CD4-positive, alpha-beta T cell treated with Interferon alpha-2 for 1 hour (primary cell): Measurements from ENCODE around the gene DSPP.
A peak's percentile ranks its signal among the peaks of the same experiment; 100 is the strongest.
"Not testable (repeated sequence)": the region's sequence is repeated elsewhere in the genome, so short reads cannot be mapped to it uniquely, and the experiment has no call there.

Source experiments
- DNase-seq, 2 donors: peaks; one replicate each; pipeline ENCODE4 v3.0.0-alpha.2; 2020 to 2022

Gene DSPP

DNA sequence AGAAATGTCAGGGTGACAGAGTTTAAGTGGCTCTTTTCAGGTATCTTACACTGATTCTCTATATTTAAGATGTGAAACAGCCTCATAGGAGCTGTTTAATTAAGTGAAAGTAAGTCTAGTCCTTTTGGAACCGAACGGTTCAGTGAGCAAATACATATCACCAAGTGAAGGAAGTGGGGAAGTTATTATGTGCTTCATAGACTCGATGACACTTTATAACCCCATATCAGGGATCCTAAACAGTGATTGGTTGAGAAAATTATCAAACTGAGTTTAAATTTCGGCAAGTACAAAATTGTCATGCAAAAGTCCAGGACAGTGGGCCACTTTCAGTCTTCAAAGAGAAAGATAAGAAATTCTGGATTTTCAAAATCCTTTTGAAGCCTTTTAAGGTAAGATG, at the start of gene DSPP:
Gene DSPP (plus strand): TSS at position 301 of the 400 bp plus-strand sequence. CDS start 2,380 bp downstream, outside the sequence.
- no peak for DNase-seq

DNA sequence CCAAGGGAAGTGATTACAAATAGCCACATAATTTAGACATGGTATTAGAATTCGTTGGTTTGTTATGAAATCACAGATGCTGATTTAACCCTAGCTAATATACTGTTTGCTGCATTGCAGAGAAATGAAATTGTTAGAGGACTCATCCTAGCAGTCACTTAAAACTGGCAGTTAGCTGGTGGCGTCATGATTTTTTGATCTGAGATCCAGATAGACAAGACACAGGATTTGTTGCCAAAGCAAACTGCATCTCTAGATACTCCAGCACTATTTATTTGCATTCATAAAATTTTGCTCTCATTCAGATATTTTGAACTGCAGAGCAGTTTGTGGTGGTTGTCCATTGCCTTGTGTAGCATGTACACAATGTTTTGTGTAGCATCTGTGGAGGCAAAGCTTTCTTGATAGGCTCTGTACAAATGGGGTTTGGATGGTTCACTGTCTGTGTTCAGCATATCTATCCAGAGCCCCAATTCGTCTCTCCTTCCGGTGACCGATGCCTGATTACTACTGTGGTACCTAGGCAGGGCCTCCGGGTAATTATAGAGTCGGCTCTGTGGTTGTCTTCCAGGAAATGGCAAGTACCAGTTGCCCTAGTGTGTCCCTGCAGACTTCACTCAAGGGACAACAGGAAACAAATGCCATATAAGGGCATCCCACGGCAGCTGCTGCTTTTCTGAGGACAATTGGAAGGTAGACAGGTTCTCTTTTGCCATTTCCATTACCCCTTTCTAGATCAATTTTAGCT, 49.1 kb upstream of the DSPP start:
- peak; percentile 61 to 75 for DNase-seq

DNA sequence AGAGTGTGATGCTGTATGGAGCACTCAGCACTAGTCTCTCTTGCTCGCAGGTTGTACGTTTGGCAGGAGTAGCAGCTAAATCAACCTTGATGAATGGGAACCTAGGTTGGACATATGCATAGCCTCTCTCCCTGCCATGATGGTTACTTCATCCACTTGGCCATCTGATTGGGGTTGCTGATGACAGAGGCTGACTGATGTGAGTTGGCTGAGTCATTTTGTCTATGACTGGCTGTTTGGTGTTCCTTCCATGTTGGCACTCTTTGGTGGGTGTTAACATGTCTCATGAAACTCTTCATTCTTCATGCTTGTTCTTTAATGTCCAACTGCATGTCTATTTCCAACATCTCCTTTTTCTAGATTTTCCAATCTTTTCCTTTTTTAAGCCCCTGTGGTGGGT, 47.5 kb upstream of the DSPP start:
- no peak for DNase-seq

DNA sequence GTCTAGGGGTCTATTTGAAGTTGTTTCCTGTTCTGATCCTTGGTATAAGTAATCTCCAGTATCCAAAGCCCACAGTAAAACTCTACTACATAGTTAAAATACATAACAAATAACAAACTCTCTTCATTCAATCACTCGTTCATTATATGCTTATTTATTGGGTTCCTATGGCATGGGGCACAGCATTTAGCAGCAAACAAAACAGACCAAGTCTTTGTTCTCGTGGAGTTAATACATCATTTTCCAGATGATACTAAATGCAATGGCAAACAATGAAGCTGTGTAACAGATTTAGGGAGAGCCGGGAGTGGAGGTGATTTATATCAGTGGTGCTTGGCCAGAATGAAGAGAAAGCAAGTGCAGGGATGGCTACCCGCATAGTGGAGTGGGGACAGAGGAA, 42.6 kb upstream of the DSPP start:
- no peak for DNase-seq

DNA sequence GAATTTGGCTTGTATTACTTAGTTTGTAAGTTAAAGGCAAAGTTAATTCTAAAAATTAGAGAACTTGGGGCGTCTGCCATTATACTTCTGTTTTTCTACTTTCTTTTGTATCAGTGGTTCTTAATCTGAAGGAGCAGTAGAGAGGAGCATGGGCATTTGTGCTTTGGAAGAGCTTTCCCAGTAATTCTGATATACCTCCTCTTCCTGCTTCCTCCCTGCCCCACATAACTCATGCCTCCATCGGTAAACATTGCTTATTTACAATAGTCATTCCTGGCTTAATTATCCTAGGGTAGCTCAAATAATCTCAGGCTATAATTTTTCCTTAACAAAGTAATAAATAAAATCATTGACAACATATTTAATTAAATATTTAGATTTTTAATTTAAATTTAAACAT, 42.1 kb upstream of the DSPP start:
- DNase-seq = no peak

DNA sequence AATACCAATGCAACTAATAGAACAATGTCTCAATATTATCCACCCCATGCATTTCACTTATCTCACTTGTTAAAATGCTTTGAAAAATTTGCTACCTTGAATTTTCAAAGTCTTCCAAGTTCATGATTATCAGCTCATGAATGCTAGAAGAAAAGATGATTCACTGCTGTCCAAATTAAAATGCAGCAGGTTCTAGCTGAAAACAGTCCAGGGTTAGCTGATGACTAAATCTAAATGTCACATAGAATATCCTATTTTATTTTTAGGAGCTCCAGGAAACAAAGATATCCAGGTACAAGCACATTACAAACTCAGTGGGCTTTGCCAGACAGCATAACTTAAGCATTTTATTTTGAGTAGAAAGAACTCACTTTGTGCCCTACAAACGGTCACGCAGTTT, 41.1 kb upstream of the DSPP start:
- no peak for DNase-seq

DNA sequence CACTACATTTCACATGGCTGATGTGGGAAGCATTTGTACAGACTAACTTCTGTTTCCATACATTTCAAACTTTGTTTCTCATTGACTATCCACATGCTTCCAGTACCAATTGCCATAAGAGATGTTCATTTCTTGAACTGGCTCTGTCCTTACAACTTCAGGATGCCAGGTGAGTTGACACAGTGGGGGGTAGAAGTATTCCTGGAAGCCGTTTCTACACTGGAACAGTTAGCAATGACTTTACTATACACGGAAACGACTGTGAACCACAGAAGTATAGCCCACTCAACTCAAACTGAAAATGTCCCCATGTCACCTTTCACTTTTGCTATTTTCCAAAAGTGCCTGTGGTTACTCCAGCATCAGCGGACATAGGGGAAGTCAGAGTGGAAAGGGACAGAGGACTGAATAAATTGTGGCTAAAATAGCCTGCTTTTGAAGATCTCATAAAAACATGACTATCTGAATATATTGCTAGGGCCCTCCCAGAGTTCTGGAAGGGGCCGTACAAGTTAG, 38.0 kb upstream of the DSPP start:
- no peak for DNase-seq

DNA sequence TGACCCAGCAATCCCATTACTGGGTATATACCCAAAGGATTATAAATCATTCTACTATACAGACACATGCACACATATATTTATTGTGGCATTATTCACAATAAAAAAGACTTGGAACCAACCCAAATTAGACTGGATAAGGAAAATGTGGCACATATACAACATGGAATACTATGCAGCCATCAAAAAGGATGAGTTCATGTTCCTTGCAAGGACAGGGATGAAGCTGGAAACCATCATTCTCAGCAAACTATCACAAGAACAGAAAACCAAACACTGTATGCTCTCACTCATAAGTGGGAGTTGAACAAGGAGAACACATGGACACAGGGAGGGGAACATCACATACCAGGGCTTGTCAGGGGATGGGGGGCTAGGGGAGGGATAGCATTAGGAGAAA, 34.0 kb upstream of the DSPP start:
- not testable (repeated sequence) for DNase-seq

DNA sequence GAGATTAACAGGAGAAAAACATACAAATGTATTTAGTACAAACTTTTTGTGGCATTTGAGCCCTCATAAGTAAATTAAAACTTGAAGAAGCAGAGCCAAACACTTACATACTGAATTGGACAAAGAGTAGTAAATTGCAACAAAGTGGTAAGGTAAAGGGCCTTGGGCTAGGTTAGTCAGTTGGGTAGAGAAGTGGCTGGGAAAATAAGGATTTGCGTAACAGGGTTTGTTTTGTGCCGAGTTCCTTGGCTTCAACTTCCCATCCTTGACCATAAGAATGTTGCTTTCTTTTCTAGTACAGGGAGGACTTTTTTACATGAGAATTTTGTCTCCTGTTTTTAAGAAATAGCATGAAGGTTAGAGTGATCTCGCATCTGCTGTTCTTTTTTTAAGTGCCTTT, 33.3 kb upstream of the DSPP start:
- DNase-seq = no peak

DNA sequence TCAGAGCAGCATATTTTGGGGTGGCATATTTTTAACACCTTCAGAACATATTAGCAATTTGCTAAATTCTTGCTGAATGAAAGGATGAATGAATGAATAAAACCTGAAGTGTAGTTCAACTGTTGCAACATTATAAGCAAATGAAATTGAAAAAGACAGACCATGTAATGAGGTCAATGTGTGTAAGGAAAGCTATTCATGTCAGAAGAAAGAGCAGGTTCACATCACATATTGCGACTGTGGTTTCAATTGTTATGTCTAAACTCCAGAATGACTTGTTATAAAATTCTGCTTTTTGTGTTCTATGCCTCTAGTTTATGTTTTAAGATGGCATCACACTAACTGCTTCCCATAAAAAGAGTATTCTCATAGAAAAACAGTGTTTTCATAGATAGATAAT, 32.9 kb upstream of the DSPP start:
- no peak for DNase-seq

DNA sequence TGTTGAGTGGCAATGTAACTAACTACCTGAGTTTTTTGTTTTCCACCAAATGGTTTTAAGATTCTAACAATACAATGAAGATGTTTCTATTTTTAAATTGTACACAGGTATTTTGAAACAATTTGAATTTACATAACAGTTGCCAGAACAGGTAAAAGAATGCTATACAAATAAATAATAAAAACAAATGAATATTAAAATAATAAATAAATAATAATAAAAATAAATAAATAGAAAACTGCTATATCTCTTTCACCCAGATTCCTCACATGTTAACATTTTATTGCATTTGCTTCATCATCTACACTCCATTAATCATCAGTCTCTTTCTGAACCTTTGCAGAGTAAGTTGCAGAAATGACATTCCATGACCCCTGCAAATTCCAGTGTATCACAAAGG, 32.3 kb upstream of the DSPP start:
- DNase-seq = no peak

DNA sequence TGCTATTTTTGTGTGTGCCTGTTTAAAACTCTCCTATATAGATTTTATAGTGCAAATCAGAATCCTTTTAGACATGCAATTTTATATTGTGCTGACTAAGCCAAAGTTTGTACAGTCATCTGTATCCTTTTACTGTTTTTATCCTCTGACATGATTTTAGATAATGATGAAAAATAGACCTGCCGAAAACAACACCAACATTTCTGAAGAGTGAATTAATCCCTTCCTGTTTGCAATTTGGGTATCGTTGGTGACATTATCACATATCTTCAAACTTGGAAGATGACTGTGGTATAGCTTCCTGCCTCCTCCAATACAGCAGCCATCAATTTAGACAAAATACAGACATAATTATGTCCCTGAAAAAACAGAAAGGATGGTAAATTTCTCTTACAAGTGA, 28.9 kb upstream of the DSPP start:
- no peak for DNase-seq

DNA sequence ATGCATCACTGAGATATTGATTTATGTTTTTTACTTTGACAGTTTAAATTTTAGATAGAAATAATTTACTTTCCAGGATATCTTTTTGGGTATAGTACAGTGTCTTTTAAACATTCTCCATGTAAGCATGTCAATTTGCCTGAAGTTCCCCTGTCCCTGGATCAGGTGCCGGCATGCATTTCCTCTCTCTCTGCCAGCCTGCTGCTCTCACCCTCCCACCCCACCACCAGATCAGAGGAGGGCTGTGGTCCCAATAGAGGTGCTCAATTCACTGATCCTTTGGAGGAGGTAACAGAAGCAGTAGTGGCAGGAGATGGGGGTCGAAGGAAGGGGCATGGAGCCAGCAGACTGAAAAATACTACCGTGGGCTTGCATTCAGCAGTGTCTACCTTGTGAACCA, 28.3 kb upstream of the DSPP start:
- no peak for DNase-seq

DNA sequence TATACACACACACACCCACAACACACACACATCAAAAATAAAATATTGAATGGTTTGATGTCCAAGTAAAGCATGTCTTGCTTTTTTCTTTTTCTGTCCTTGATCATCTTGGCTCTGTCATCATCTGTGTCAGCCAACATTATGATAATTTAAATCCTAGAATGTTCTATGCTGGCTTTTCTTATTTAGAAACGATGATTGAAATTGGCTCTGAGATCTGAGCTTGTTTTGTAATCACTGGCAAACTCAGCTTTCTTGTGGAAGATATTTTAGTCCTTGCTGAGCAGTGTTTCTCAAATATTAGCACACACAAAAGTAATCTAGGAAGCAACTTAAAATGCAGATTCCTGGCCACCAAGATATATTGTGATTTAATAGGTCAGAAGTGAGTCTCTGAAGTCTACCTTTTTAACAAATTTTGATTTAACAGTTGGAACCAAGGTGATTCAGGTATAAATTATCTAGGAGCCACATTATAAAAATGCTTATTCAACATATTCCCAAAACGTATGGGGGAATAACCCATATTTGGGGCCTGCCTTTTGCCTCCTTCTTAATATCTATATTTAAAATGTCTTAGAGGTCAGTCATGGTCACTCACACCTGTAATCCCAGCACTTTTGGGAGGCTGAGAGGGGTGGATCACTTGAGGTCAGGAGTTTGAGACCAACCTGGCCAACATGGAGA, 24.0 kb upstream of the DSPP start:
- no peak for DNase-seq

DNA sequence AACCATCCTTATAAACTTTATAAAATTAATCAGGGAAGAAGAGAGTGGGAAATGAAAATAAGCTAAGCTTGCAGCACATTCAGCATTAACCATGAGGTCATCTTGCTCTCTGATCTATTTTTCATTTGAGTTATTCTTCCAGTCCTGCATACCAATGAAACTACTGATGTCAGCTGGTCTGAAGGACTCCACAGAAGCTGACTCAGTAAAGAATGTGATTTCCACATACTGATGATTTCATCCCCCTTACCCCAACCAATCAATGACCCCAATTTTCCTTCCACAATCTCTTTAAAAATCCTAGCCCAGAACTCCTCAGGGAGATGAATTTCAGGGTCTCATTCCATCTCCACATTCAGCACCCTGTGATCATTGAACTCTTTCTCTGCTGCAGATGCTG, 18.8 kb upstream of the DSPP start:
- no peak for DNase-seq

DNA sequence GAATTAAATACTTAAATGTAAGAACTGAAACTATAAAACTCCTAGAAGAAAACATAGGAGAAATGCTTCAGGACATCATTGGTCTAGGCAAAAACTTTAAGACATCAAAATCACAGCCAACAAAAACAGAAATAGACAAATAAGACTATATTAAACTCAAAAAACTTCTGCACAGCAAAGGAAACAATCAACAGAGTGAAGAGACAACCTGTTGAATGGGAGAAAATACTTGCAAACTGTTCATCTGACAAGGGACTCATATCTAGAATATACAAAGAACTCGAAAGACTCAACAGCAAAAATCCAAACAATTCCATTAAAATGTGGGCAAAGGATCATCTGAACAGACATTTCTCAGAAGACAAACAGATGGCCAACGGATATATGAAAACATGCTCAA, 16.2 kb upstream of the DSPP start:
- no peak for DNase-seq

DNA sequence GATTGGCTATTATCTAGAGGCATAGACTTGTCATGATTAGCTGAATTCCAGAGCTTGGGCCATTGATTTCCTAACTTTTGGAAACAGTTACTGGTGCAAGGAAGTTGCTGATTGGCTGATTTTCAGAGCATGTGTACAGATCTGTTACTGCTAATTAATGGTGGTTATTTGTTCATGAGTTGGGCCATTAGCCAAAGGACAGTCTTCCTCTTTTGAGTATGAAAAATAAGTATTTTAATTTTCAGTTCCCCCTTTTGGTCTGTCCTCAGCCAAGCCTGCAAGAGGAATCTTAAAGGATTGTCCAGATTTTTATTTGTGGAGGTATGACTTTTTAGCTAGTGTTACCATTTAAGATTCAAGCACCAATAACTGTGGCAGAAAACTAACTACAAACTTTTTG, 7.0 kb upstream of the DSPP start:
- no peak for DNase-seq

DNA sequence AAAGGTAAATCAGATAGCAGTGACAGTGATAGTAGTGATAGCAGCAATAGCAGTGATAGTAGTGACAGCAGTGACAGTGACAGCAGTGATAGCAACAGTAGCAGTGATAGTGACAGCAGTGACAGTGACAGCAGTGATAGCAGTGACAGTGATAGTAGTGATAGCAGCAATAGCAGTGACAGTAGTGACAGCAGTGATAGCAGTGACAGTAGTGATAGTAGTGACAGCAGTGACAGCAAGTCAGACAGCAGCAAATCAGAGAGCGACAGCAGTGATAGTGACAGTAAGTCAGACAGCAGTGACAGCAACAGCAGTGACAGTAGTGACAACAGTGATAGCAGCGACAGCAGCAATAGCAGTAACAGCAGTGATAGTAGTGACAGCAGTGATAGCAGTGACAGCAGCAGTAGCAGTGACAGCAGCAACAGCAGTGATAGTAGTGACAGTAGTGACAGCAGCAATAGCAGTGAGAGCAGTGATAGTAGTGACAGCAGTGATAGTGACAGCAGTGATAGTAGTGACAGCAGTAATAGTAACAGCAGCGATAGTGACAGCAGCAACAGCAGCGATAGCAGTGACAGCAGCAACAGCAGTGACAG, 6.1 kb downstream of the DSPP start:
- DNase-seq = no peak

DNA sequence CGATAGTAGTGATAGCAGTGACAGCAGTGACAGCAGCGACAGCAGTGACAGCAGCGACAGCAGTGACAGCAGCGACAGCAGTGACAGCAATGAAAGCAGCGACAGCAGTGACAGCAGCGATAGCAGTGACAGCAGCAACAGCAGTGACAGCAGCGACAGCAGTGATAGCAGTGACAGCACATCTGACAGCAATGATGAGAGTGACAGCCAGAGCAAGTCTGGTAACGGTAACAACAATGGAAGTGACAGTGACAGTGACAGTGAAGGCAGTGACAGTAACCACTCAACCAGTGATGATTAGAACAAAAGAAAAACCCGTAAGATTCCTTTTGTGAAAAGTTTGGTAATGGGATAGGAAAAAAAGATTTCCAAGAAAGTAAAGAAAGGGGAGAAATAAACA, 7.9 kb downstream of the DSPP start:
- no peak for DNase-seq

DNA sequence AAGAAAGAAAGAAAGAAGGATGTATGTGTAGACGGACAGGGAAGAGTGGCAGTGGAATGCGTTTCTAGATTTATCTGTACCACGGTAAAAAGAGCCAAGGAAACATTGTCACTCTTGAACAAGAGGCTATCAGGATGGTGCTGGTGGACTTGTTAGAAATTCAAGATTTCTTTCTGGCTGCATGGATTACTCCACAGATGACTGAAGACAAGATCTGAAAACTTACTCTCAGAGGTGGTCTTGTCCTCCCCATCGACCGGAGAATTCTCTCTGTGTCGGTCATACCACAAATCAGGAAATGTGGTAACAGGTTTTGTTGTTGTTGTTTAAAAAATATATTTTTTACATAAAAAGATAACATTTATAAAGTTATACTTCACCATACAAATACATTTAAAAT, 11.8 kb downstream of the DSPP start:
- no peak for DNase-seq

DNA sequence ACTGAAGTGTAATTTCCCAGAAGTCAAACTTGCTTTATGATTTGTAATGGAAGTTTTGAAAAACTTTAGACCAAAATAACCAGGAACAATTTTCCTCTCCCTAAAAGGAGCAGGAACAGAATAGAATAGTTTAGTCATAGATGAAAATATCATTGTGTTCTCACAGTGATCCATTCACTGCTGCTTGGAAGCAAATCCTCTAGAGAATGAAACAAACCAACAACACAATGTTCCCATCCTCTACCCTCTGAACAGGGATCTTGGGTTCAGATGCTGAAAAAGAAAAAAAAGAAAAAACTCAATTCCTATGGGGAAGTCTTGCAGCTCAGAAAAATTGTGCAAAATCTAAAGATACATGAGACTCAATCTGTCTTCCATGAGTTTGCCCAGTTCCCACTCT, 12.2 kb downstream of the DSPP start:
- no peak for DNase-seq

DNA sequence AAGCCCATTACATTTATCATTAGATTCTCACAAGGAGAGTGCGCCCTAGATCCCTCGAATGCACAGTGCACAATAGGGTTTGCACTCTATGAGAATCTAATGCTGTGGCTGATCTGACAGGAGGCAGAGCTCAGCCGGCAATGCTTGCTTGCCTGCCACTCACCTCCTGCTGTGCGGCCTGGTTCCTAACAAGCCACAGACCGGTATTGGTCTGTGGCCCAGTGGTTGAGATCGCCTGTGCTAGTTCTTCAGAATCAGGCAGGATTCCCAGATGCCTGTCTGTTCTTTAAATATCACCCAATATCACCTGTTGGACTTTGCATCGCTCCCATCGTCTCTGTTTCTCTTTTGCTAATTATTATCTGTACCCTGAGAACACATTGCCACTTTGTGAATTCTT, 14.0 kb downstream of the DSPP start:
- DNase-seq = no peak

DNA sequence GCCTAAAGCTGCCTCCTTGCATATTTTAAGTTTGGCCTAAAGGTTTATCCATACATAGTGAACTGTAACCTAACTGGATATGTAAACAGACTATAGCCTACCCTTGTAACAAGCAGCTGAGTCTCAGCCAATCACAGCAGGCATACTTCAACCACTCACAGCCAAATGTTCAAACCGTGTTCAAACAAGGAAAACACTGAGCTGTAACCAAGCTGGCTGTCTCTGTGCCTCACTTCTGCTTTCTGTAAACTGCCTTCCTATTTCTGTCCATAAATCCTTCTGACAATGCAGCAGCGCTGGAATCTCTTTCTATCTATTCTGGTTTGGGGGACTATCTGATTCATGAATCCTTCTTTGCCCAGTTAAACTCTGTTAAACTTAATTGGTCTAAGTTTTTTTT, 16.4 kb downstream of the DSPP start:
- DNase-seq = no peak

DNA sequence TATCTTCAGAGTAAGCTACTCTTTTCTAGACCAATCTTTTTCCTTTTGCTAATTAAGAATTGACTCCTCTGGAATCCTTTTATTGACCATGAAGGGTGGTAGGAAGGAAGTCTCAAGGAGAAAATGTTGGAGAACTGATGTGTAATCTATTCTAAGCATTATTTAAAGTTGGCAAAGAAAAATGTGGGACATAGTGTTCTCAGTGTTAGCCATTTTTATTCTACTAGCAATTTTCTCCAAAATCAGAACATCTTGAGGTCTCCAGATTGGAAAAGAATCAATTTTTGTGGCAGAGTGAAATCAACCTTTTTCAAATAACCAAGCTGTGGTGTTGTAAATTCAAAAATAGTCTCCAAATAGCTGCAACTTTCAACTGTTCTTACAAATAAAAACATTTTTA, 23.3 kb downstream of the DSPP start:
- DNase-seq = no peak
